K562 (cell line): Measurements from ENCODE around the gene TSPAN14. TPM values are rescaled to one million over a fixed set of nuclear protein-coding genes. Genes with fewer than 3 reads are reported as not detected.
A peak's percentile ranks its signal among the peaks of the same experiment; 100 is the strongest.

Experiments
- ATAC-seq: fragments of 200-7000 bp; cut with Tn5 transposase; 3 replicates; pipeline ENCODE4 v1.9.1; 2020; ENCODE audit warnings: moderate library complexity
- BruUV-seq: library from RNA; stranded (reverse); fragments of 400-500 nt; replicated peaks from 2 replicates; lab custom pipeline; 2021; lab: Mats Ljungman, UMichigan
- CTCF ChIA-PET: fragments of 300-600 bp; formaldehyde crosslinking; extraction: SDS; loops from one replicate; lab custom pipeline; 2021; ENCODE audit warnings: low intra/inter-chr PET ratio; lab: Yijun Ruan, JAX
- POLR2A ChIA-PET: fragments of 300-600, 350-650 bp; sonication (Branson Sonifier 250); formaldehyde crosslinking; extraction: SDS; loops from one replicate; lab custom pipeline; 2021; ENCODE audit warnings: antibody characterized with exemption, inconsistent platforms; lab: Yijun Ruan, JAX
- DNase-seq, 4 experiments: peaks; one replicate each; pipeline versions ENCODE4 v3.0.0 to v3.0.0-alpha.2; 2011 to 2018; ENCODE audit warnings: low spot score in 3 of 4, mixed read lengths in 3 of 4; ENCODE audit errors: extremely low read depth in 1 of 4
- FAIRE-seq: peaks from 2 replicates; lab custom pipeline; 2011; peaks lifted over from hg19 to GRCh38; lab: Jason Lieb, UNC
- H2AFZ ChIP-seq: 2 replicates; pipeline ENCODE4 v1.6.0; 2011; ENCODE audit warnings: low read depth, low read length, control low read depth, inconsistent platforms
- H3K27ac ChIP-seq: fragments of 200-600 bp; 3 replicates; pipeline ENCODE4 v1.8.0; 2011; ENCODE audit warnings: low read depth, mild to moderate bottlenecking, control low read depth, inconsistent platforms, low read length, moderate library complexity, mixed read lengths; ENCODE audit errors: extremely low read depth
- H3K27me3 ChIP-seq, 2 experiments: fragments of 300-600 bp in 1 of 2; 2 replicates in 1 of 2; 3 replicates in 1 of 2; pipeline versions ENCODE4 v1.6.0 to v1.8.0; 2011; ENCODE audit warnings: inconsistent platforms in 2 of 2, low read length in 2 of 2, mild to moderate bottlenecking in 1 of 2, mixed read lengths in 1 of 2, moderate library complexity in 1 of 2; ENCODE audit not compliant: control insufficient read depth in 2 of 2, insufficient read depth in 2 of 2
- H3K36me3 ChIP-seq: fragments of 300-600 bp; 3 replicates; pipeline ENCODE4 v1.8.0; 2011; ENCODE audit warnings: mild to moderate bottlenecking, low read length, inconsistent platforms; ENCODE audit not compliant: control insufficient read depth, insufficient read depth
- H3K4me1 ChIP-seq, 2 experiments: fragments of 200-600 bp in 1 of 2; replicated peaks in 1 of 2; 2 replicates in 1 of 2; 3 replicates in 1 of 2; pipeline versions ENCODE4 v1.5.1 to v1.8.0; 2011; ENCODE audit warnings: inconsistent platforms in 2 of 2, low read length in 2 of 2, mild to moderate bottlenecking in 1 of 2, mixed read lengths in 1 of 2, moderate library complexity in 1 of 2; ENCODE audit not compliant: control insufficient read depth in 2 of 2, insufficient read depth in 2 of 2
- H3K4me2 ChIP-seq: 2 replicates; pipeline ENCODE4 v1.6.1; 2011; ENCODE audit warnings: low read length, control low read depth, inconsistent platforms, mixed read lengths; ENCODE audit not compliant: insufficient read depth
- H3K4me3 ChIP-seq: fragments of 200-600 bp; sonication (generic), shearing (Covaris generic); 2 replicates; pipeline ENCODE4 v1.5.1; 2016; ENCODE audit warnings: control low read depth, inconsistent platforms
- H3K79me2 ChIP-seq: fragments of 200-600 bp; 3 replicates; pipeline ENCODE4 v1.8.0; 2011; ENCODE audit warnings: low read length, inconsistent platforms; ENCODE audit not compliant: control insufficient read depth, insufficient read depth
- H3K9ac ChIP-seq, 2 experiments: 2 replicates each; pipeline versions ENCODE4 v1.6.0 to v1.6.1; 2011; ENCODE audit warnings: low read depth in 2 of 2, low read length in 2 of 2, control low read depth in 1 of 2, inconsistent platforms in 1 of 2, mild to moderate bottlenecking in 1 of 2, mixed read lengths in 1 of 2; ENCODE audit not compliant: insufficient read depth in 1 of 2
- H3K9me1 ChIP-seq: one replicate; pipeline ENCODE4 v1.6.0; 2011; ENCODE audit warnings: inconsistent platforms, mild to moderate bottlenecking, low read length, moderate library complexity; ENCODE audit not compliant: control insufficient read depth, insufficient read depth
- H3K9me3 ChIP-seq: replicated peaks from 2 replicates; pipeline ENCODE4 v1.5.1; 2011; ENCODE audit warnings: low read depth, low read length, inconsistent platforms; ENCODE audit not compliant: control insufficient read depth, insufficient read depth
- H4K20me1 ChIP-seq: replicated peaks from 2 replicates; pipeline ENCODE4 v1.6.1; 2011; ENCODE audit warnings: low read length, inconsistent platforms, mixed read lengths; ENCODE audit not compliant: control insufficient read depth, insufficient read depth
- ATF4 ChIP-seq: fragments of 450-650 bp; formaldehyde crosslinking; IDR thresholded peaks from 2 replicates; pipeline ENCODE4 v1.4.0; 2022; ENCODE audit warnings: mild to moderate bottlenecking, moderate library complexity
- CBX3 ChIP-seq, 2 experiments: IDR thresholded peaks; 1 replicate in 1 of 2; 2 replicates in 1 of 2; pipeline ENCODE4 v1.6.1; 2012; ENCODE audit warnings: inconsistent platforms in 2 of 2, low read length in 2 of 2, borderline replicate concordance in 1 of 2, control low read depth in 1 of 2
- CTBP1 ChIP-seq: fragments of 450-650 bp; IDR thresholded peaks from 2 replicates; pipeline ENCODE4 v1.6.1; 2016; ENCODE audit warnings: borderline replicate concordance
- EHMT2 ChIP-seq: fragments of 450-650 bp; IDR thresholded peaks from 2 replicates; pipeline ENCODE4 v1.6.1; 2018; ENCODE audit warnings: antibody characterized with exemption
- KDM1A ChIP-seq, 2 experiments: fragments of 450-650 bp; IDR thresholded peaks; 2 replicates each; pipeline ENCODE4 v1.6.1; 2016; ENCODE audit warnings: mild to moderate bottlenecking in 2 of 2
- KHSRP ChIP-seq: fragments of 450-650 bp; IDR thresholded peaks from 2 replicates; pipeline ENCODE4 v1.6.1; 2017
- PHF21A ChIP-seq: fragments of 450-650 bp; IDR thresholded peaks from 2 replicates; pipeline ENCODE4 v1.6.1; 2017; ENCODE audit warnings: low read depth, borderline replicate concordance
- TAL1 ChIP-seq: fragments of 450-650 bp; IDR thresholded peaks from 2 replicates; pipeline ENCODE4 v1.6.1; 2016; ENCODE audit warnings: mild to moderate bottlenecking
- TEAD4 ChIP-seq, 2 experiments: sonication (generic) in 1 of 2; formaldehyde crosslinking in 1 of 2; IDR thresholded peaks; 2 replicates each; pipeline versions ENCODE4 v1.6.1 to v1.8.0; 2012 to 2022; ENCODE audit warnings: borderline replicate concordance in 1 of 2, inconsistent platforms in 1 of 2, low read length in 1 of 2, mild to moderate bottlenecking in 1 of 2, missing genetic modification reagents in 1 of 2
- TFAM ChIP-seq: fragments of 250-450 bp; sonication (Bioruptor Pico); conservative IDR thresholded peaks from 2 replicates; pipeline ENCODE4 v1.5.0; 2021; ENCODE audit warnings: mild to moderate bottlenecking, moderate library complexity
- U2AF2 ChIP-seq: fragments of 200-400 bp; formaldehyde crosslinking; optimal IDR thresholded peaks from 2 replicates; pipeline ENCODE3; 2017; ENCODE audit warnings: low read depth, mild to moderate bottlenecking, low read length
- ZBTB34 ChIP-seq: fragments of 250-450 bp; sonication (Bioruptor Pico); IDR thresholded peaks from 2 replicates; pipeline ENCODE4 v1.8.0; 2021; ENCODE audit warnings: mild to moderate bottlenecking, moderate library complexity
- ZFP1 ChIP-seq: fragments of 450-650 bp; formaldehyde crosslinking; IDR thresholded peaks from 2 replicates; pipeline ENCODE4 v1.4.0; 2020; ENCODE audit warnings: mild to moderate bottlenecking, mixed read lengths
- ZFP91 ChIP-seq: sonication (generic); formaldehyde crosslinking; IDR thresholded peaks from 2 replicates; pipeline ENCODE4 v1.8.0; 2022; ENCODE audit warnings: mild to moderate bottlenecking, missing genetic modification reagents
- WGBS: fragments of 100-300 bp; shearing (Covaris generic); methylation state at CpG from one replicate; pipeline ENCODE4 v1.1.6; 2016; ENCODE audit warnings: low coverage, mixed read lengths; ENCODE audit not compliant: insufficient coverage; ENCODE audit errors: missing lambda C conversion rate; 5-methylcytosine and 5-hydroxymethylcytosine counted together
- in situ Hi-C: fragments of 300-500 bp; cut with MboI; formaldehyde crosslinking; loops from 4 replicates; pipeline ENCODE4 v1.15.0; 2018; ENCODE audit warnings: inconsistent platforms, mixed read lengths
- intact Hi-C: fragments of 100-400 bp; cut with micrococcal nuclease; formaldehyde crosslinking; loops from 2 replicates; pipeline ENCODE4 v1.14.2; 2022
- polyA plus RNA-seq, 8 experiments: library from polyadenylated mRNA; depleted of rRNA in 4 of 8; stranded (reverse) in 5 of 8; unstranded in 3 of 8; fragments of >200 nt; fragmentation: Nextera tagmentation in 2 of 8; fragmentation: Illumina TruSeq in 1 of 8; extraction: Ambion mirVana in 2 of 8; extraction: Trizol in 1 of 8; gene quantifications; 2 replicates each; pipeline versions ENCODE4 v1.2.1 to v1.2.3, GENCODE V29; 2011 to 2014; ENCODE audit warnings: inconsistent platforms in 1 of 8, missing spikeins in 1 of 8
- total RNA-seq, 7 experiments: library from RNA; depleted of rRNA in 6 of 7; stranded (reverse); fragments of >200 nt in 6 of 7; fragmentation: Illumina TruSeq in 2 of 7; extraction: Trizol in 2 of 7; gene quantifications; 2 replicates each; pipeline versions ENCODE4 v1.2.1 to v1.2.3, GENCODE V29; 2011 to 2021; ENCODE audit warnings: low replicate concordance in 1 of 7
- TF ChIP-seq, protein P1 (sequence below): sonication (generic); IDR thresholded peaks from 2 replicates; pipeline ENCODE4 v1.6.1; 2016

The TSPAN14 gene
- total and polyA plus RNA-seq, 9 of the 15 experiments (the other 6 are each of a cell fraction or from before 2014, with no cell fraction given), result 5.8 to 92.9 (median 23.3) TPM

DNA sequence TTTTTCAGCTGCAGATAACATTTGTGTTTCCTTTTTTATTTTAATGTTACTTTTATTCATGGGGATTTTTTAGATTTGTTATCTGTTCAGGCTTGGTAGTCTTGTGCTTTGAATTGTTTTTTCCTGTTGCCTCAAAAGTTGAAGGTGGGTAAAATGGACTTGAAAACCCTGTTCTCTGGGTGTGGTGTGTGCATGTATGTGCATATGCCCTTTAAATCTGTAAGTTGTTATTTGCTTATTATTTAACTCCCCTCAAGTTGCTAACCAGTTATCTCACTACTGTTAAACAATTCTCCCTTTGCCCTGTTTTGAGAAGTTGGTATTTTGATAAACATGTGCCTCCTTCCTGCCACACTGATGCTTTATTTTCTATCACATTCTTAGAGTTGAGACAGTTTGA, 30.6 kb downstream of the TSPAN14 start (continued):
- TF ChIP-seq TFAM (CRISPR knock-in tag) (no peak), ATF4 (CRISPR knock-in tag) (no peak), EHMT2 (no peak), ZFP91 (CRISPR knock-in tag) (no peak), U2AF2 (no peak)

DNA sequence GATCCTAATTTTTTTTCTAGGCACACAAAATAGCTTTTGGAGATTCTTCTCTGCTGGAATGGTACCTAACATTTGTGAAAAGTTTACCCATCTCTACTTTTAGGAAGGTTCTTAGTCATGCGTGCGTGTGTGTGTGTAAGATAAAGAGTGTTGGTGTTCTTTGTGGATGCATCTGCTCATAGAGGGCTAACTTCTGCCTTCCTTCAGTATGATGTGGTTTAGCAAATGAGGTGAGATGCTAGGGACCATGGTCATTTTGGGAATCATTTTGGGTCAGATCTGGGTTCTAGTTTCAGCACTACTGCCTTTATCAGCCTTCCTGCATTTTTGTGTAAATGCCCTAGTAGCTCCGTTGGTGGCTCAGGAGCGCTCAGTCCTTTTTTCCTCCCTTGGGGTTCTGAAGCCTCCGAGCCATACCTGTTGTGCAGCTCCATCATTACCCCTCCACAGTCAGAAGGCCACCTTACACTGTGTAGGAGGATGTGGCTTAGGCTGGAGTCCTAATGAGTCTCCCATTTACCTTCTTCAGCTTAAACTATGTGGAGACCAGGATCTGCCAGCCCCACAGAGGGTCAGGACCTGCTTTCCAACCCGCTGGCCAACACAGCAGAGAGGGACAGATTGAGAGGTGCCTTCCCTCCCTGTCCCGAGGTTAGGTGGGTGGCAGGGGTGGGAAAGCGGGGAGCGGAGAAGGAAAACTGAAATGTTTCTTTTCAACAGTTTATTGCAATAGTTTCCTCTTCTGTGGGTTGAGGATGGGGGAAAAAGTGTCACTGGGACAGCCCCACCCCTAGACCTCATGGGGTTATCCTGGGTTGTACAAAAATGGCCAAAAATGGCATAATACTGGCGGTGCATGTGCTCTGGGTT, 31.2 kb downstream of the TSPAN14 start:
- DNase-seq (peak in 2 of 4 experiments; percentile 51 to 55), ATAC-seq (peak; percentile 42), FAIRE-seq (peak; percentile 58)
- POLR2A ChIA-PET, result interaction anchor here (0.5 to 1.2 kb wide), 3 partner anchors 11 to 27 kb away, joined by 3 to 4 read pairs (median 3); no protein-coding TSS in a partner anchor
- no peak overlapping the region; the same call in 2 of the 3 replicates for H3K27ac ChIP-seq
- in situ Hi-C loops (no loop called here), intact Hi-C loops (no loop called here)
- H3K27me3 ChIP-seq, result no peaks in the 10 kb centered on the region
- CTCF ChIA-PET, result no interaction called here
- BruUV-seq, result no TSS peak
- H3K36me3 ChIP-seq, result peaks cover 37% of the 10 kb centered on the region; the same call in 2 of the 3 replicates
- H3K9me3 ChIP-seq, result no peaks in the 10 kb centered on the region
- H3K4me1 ChIP-seq, result peaks cover 43 to 47% of the 10 kb centered on the region in 2 experiments
- 0 out of 2 replicates have a peak, but pooled peaks cover 5% of the 10 kb centered on the region for H4K20me1 ChIP-seq
- no peak overlapping the region for H3K4me3 ChIP-seq
- no peak overlapping the region for H2AFZ ChIP-seq
- 77% methylated on average over 10 of the region's 10 CpGs for WGBS
- no peak overlapping the region; the same call in 1 of the 2 replicates for H3K4me2 ChIP-seq
- H3K9me1 ChIP-seq, result peaks cover 9% of the 10 kb centered on the region
- peak overlapping the region in 1 of 2 experiments; percentile 53; a peak in 1 of 4 replicates for H3K9ac ChIP-seq
- peaks cover 89% of the 10 kb centered on the region for H3K79me2 ChIP-seq
- TF ChIP-seq TEAD4 (IDR thresholded peaks at IDR 0.05; ENCODE audit: low read length), result peak; percentile 48; the same call in 1 of the 2 replicates
- TF ChIP-seq TEAD4 (CRISPR knock-in tag; IDR thresholded peaks at IDR 0.05; ENCODE audit: borderline replicate concordance), result no peak
- no peak for TF ChIP-seq KHSRP
- no peak for TF ChIP-seq ZBTB34 (CRISPR knock-in tag)
- TF ChIP-seq KDM1A (IDR thresholded peaks at IDR 0.05), result peak in 1 of 2 experiments; percentile 38; a peak in 1 of 4 replicates
- TF ChIP-seq CBX3 (IDR thresholded peaks at IDR 0.05; ENCODE audit: borderline replicate concordance in 1 of 2, low read length in 2 of 2), result no peak
- no peak for TF ChIP-seq ZFP1 (CRISPR knock-in tag)
- peak; percentile 43 for TF ChIP-seq TAL1
- TF ChIP-seq, protein P1, sequence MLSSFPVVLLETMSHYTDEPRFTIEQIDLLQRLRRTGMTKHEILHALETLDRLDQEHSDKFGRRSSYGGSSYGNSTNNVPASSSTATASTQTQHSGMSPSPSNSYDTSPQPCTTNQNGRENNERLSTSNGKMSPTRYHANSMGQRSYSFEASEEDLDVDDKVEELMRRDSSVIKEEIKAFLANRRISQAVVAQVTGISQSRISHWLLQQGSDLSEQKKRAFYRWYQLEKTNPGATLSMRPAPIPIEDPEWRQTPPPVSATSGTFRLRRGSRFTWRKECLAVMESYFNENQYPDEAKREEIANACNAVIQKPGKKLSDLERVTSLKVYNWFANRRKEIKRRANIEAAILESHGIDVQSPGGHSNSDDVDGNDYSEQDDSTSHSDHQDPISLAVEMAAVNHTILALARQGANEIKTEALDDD, result peak; percentile 44; the same call in 1 of the 2 replicates
- no peak for TF ChIP-seq PHF21A
- TF ChIP-seq CTBP1, result peak; percentile 60
